ENCODE results near the gene NFATC1.

Gene NFATC1

GRCh38 chr18:79406708-79407107 lies 11.0 kb downstream of the NFATC1 start:
- Histone ChIP-seq H3K27ac (ENCODE audit: low read depth, low read length) (no peak overlapping the region), H3K27me3 (ENCODE audit: control insufficient read depth, insufficient read depth, low read length) (no peaks in the 10 kb centered on the region), H3K9me3 (ENCODE audit: control insufficient read depth, insufficient read depth, low read length) (no peaks in the 10 kb centered on the region), H3K9ac (ENCODE audit: low read depth, low read length) (no peak overlapping the region), H3K4me1 (ENCODE audit: control insufficient read depth, insufficient read depth, low read length) (no peaks in the 10 kb centered on the region), H3K4me3 (ENCODE audit: low read depth, low read length) (no peak overlapping the region), H3K36me3 (ENCODE audit: control insufficient read depth, insufficient read depth, low read length) (no peaks in the 10 kb centered on the region)

- no peaks in the 10 kb centered on the region for H3K9me3 ChIP-seq (ENCODE audit: control insufficient read depth, insufficient read depth, low read length)
- no peaks in the 10 kb centered on the region for H3K4me1 ChIP-seq (ENCODE audit: control insufficient read depth, insufficient read depth, low read length)
- no peaks in the 10 kb centered on the region for H3K36me3 ChIP-seq (ENCODE audit: control insufficient read depth, insufficient read depth, low read length)
Measured at GRCh38 chr18:79409313-79409712, 13.6 kb downstream of the NFATC1 start.

GRCh38 chr18:79410171-79410641 lies 14.5 kb downstream of the NFATC1 start:
- H3K27me3 ChIP-seq (ENCODE audit: control insufficient read depth, insufficient read depth, low read length): no peaks in the 10 kb centered on the region
- H3K36me3 ChIP-seq (ENCODE audit: control insufficient read depth, insufficient read depth, low read length): no peaks in the 10 kb centered on the region

More at GRCh38 chr18:79409313-79409712, 13.6 kb downstream of the NFATC1 start:
- Histone ChIP-seq H3K9ac (ENCODE audit: low read depth, low read length) (no peak overlapping the region), H3K4me3 (ENCODE audit: low read depth, low read length) (no peak overlapping the region), H3K27ac (ENCODE audit: low read depth, low read length) (no peak overlapping the region), H3K27me3 (ENCODE audit: control insufficient read depth, insufficient read depth, low read length) (no peaks in the 10 kb centered on the region)

GRCh38 chr18:79410731-79411613 lies 15.2 kb downstream of the NFATC1 start:
- Histone ChIP-seq H3K9ac (ENCODE audit: low read depth, low read length) (no peak overlapping the region), H3K36me3 (ENCODE audit: control insufficient read depth, insufficient read depth, low read length) (no peaks in the 10 kb centered on the region), H3K4me3 (ENCODE audit: low read depth, low read length) (no peak overlapping the region), H3K27ac (ENCODE audit: low read depth, low read length) (no peak overlapping the region), H3K4me1 (ENCODE audit: control insufficient read depth, insufficient read depth, low read length) (no peaks in the 10 kb centered on the region), H3K27me3 (ENCODE audit: control insufficient read depth, insufficient read depth, low read length) (no peaks in the 10 kb centered on the region), H3K9me3 (ENCODE audit: control insufficient read depth, insufficient read depth, low read length) (no peaks in the 10 kb centered on the region)

More at GRCh38 chr18:79410171-79410641, 14.5 kb downstream of the NFATC1 start:
- Histone ChIP-seq H3K9me3 (ENCODE audit: control insufficient read depth, insufficient read depth, low read length) (no peaks in the 10 kb centered on the region), H3K4me3 (ENCODE audit: low read depth, low read length) (no peak overlapping the region), H3K27ac (ENCODE audit: low read depth, low read length) (no peak overlapping the region), H3K4me1 (ENCODE audit: control insufficient read depth, insufficient read depth, low read length) (no peaks in the 10 kb centered on the region), H3K9ac (ENCODE audit: low read depth, low read length) (no peak overlapping the region)

DNA sequence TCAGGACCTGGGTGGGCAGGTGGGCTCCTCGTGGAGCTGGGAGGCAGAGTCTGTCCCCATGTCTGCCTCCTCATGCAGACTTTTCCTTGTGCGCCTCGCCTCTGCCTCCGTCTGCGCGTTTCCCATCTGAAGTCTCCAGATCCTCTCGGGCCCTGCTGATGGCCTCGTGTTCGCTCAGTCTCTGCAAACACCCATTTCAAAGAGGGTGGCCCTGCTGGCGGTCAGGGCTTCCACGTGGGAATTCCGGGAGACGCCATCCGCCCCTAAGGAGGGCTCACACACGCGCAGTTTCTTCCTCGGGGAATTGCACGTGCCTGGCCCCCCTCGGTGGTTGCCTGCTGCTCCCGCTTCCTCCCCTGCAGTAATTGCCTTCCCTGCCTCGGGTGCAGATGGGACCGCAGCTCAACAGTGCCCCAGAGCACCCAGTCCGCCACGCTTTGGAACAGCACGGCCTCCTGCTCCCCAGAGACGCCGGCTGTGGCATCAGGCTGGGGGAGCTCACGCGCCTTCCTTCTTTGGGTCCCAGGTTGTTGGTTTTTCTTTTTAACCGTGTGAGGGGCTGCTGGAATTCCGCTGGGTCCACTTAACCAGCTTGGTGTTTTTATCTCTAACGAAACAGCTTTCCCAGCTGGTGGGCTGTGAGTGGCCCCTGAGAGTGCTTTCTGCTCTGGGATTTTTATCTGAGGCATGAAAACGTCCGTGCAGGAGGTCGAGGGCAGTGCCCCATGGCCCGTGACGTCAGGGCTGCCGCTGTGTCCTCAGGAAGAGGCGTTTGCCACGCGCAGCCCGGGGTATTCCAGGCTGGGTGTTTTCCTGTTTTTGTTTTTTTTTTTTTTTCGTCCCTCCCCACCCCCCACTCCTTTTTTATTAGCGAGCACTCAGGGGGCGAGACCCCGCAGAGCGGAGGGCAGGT lies 16.1 kb downstream of the NFATC1 start:
- Histone ChIP-seq H3K36me3 (ENCODE audit: control insufficient read depth, insufficient read depth, low read length) (no peaks in the 10 kb centered on the region), H3K4me1 (ENCODE audit: control insufficient read depth, insufficient read depth, low read length) (no peaks in the 10 kb centered on the region), H3K9me3 (ENCODE audit: control insufficient read depth, insufficient read depth, low read length) (no peaks in the 10 kb centered on the region), H3K27ac (ENCODE audit: low read depth, low read length) (no peak overlapping the region), H3K9ac (ENCODE audit: low read depth, low read length) (no peak overlapping the region), H3K27me3 (ENCODE audit: control insufficient read depth, insufficient read depth, low read length) (no peaks in the 10 kb centered on the region), H3K4me3 (ENCODE audit: low read depth, low read length) (no peak overlapping the region)

DNA sequence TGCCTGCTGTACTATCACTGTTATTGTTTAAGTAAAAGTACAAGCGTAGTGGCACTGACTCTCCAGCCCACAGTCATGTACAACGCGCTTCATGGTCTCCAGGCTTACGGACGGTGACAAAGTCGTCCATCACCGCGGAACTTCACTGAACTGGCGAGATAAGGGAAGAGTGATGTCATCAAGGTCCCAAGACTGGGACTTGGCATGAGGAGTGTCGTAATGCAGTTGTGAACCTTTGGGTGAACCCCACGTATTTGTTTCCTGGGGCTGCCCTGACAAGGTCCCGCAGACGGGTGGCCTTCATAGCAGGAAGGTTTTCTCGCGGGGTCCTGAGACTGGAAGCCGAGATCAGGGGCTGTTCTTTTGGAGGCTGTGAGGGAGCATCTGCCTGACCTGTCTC lies 17.3 kb downstream of the NFATC1 start:
- Histone ChIP-seq H3K9ac (ENCODE audit: low read depth, low read length) (no peak overlapping the region), H3K4me3 (ENCODE audit: low read depth, low read length) (no peak overlapping the region), H3K27me3 (ENCODE audit: control insufficient read depth, insufficient read depth, low read length) (no peaks in the 10 kb centered on the region), H3K36me3 (ENCODE audit: control insufficient read depth, insufficient read depth, low read length) (no peaks in the 10 kb centered on the region), H3K27ac (ENCODE audit: low read depth, low read length) (no peak overlapping the region), H3K9me3 (ENCODE audit: control insufficient read depth, insufficient read depth, low read length) (no peaks in the 10 kb centered on the region), H3K4me1 (ENCODE audit: control insufficient read depth, insufficient read depth, low read length) (no peaks in the 10 kb centered on the region)

DNA sequence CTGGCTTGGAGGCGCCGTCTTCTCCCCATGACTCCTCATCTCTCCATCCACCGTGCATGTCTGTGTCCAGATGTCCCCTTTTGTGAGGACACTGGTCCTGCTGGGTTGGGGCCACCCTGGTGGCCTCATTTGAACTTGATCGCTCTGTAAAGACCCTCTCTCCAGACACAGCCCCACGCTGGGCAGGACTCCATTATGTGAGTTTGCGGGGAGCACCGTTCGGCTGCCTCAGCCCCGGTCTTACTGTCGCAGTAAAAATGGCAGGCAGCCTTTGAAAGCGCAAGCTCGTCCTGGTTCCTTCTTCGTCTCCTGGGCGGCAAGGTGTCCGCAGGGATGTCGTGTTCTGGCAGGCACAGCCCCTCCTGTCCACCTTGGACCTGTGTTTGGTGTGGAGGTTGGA lies 17.7 kb downstream of the NFATC1 start:
- H3K36me3 ChIP-seq (ENCODE audit: control insufficient read depth, insufficient read depth, low read length): no peaks in the 10 kb centered on the region
- H3K27me3 ChIP-seq (ENCODE audit: control insufficient read depth, insufficient read depth, low read length): no peaks in the 10 kb centered on the region
- no peaks in the 10 kb centered on the region for H3K9me3 ChIP-seq (ENCODE audit: control insufficient read depth, insufficient read depth, low read length)
- no peaks in the 10 kb centered on the region for H3K4me1 ChIP-seq (ENCODE audit: control insufficient read depth, insufficient read depth, low read length)
- no peak overlapping the region for H3K9ac ChIP-seq (ENCODE audit: low read depth, low read length)
- no peak overlapping the region for H3K27ac ChIP-seq (ENCODE audit: low read depth, low read length)
- H3K4me3 ChIP-seq (ENCODE audit: low read depth, low read length): no peak overlapping the region

- no peaks in the 10 kb centered on the region for H3K9me3 ChIP-seq (ENCODE audit: control insufficient read depth, insufficient read depth, low read length)
- H3K4me3 ChIP-seq (ENCODE audit: low read depth, low read length): no peak overlapping the region
- no peak overlapping the region for H3K9ac ChIP-seq (ENCODE audit: low read depth, low read length)
- no peaks in the 10 kb centered on the region for H3K27me3 ChIP-seq (ENCODE audit: control insufficient read depth, insufficient read depth, low read length)
- no peak overlapping the region for H3K27ac ChIP-seq (ENCODE audit: low read depth, low read length)
- H3K4me1 ChIP-seq (ENCODE audit: control insufficient read depth, insufficient read depth, low read length): no peaks in the 10 kb centered on the region
- no peaks in the 10 kb centered on the region for H3K36me3 ChIP-seq (ENCODE audit: control insufficient read depth, insufficient read depth, low read length)
Measured at GRCh38 chr18:79413901-79414300, 18.2 kb downstream of the NFATC1 start.

GRCh38 chr18:79416022-79416676 lies 20.4 kb downstream of the NFATC1 start:
- Histone ChIP-seq H3K27ac (ENCODE audit: low read depth, low read length) (no peak overlapping the region), H3K4me1 (ENCODE audit: control insufficient read depth, insufficient read depth, low read length) (no peaks in the 10 kb centered on the region), H3K27me3 (ENCODE audit: control insufficient read depth, insufficient read depth, low read length) (no peaks in the 10 kb centered on the region), H3K9me3 (ENCODE audit: control insufficient read depth, insufficient read depth, low read length) (no peaks in the 10 kb centered on the region), H3K36me3 (ENCODE audit: control insufficient read depth, insufficient read depth, low read length) (no peaks in the 10 kb centered on the region), H3K9ac (ENCODE audit: low read depth, low read length) (no peak overlapping the region), H3K4me3 (ENCODE audit: low read depth, low read length) (no peak overlapping the region)

- no peaks in the 10 kb centered on the region for H3K36me3 ChIP-seq (ENCODE audit: control insufficient read depth, insufficient read depth, low read length)
- no peaks in the 10 kb centered on the region for H3K9me3 ChIP-seq (ENCODE audit: control insufficient read depth, insufficient read depth, low read length)
- no peaks in the 10 kb centered on the region for H3K4me1 ChIP-seq (ENCODE audit: control insufficient read depth, insufficient read depth, low read length)
- H3K4me3 ChIP-seq (ENCODE audit: low read depth, low read length): no peak overlapping the region
- no peak overlapping the region for H3K27ac ChIP-seq (ENCODE audit: low read depth, low read length)
- no peaks in the 10 kb centered on the region for H3K27me3 ChIP-seq (ENCODE audit: control insufficient read depth, insufficient read depth, low read length)
- H3K9ac ChIP-seq (ENCODE audit: low read depth, low read length): no peak overlapping the region
Measured at GRCh38 chr18:79416677-79417052, 20.9 kb downstream of the NFATC1 start.

All from HUES48 (cell line).